Measurements from ENCODE around the gene HOXC6. TPM values are rescaled to one million over a fixed set of nuclear protein-coding genes. Genes with fewer than 3 reads are reported as not detected.

Gene HOXC6
- total RNA-seq, 2 experiments from 2014 or later: not detected

Small RNA genes within 50 kb of the gene (microRNA-seq; reads per million reads assigned to microRNA genes)
- gene MIR196A2 (ENCODE audit: borderline microRNAs expressed, borderline replicate concordance) (not detected), gene MIR615 (ENCODE audit: borderline microRNAs expressed, borderline replicate concordance) (not detected)

Other genes starting within 250 kb of the HOXC6 start
- gene HOXC13, start 89.6 kb upstream of the HOXC6 start, total RNA-seq: not detected
- gene HOXC12, start 73.5 kb upstream of the HOXC6 start, total RNA-seq: not detected
- gene HOXC11, start 55.3 kb upstream of the HOXC6 start, total RNA-seq: not detected
- gene HOTAIR, start 53.5 kb upstream of the HOXC6 start, total RNA-seq: not detected
- not detected for gene HOXC10, start 43.3 kb upstream of the HOXC6 start, total RNA-seq
- gene HOXC9, start 28.3 kb upstream of the HOXC6 start, total RNA-seq: not detected
- gene HOXC8, start 19.5 kb upstream of the HOXC6 start, total RNA-seq: not detected
- not detected for gene HOXC5, start 4.6 kb downstream of the HOXC6 start, total RNA-seq
- not detected for gene HOXC4, start 25.4 kb downstream of the HOXC6 start, total RNA-seq
- gene SMUG1, start 160.5 kb downstream of the HOXC6 start, total RNA-seq: 10 to 100 TPM; 24.3 to 27.8 TPM